ENCODE measurements around the gene ACBD6.

GRCh38 chr1:180262628-180263488 is 239.5 kb downstream of the ACBD6 start:
- TF ChIP-seq POLR2A (IDR thresholded peaks at IDR 0.05) (no peak), CTCF (IDR thresholded peaks at IDR 0.05) (no peak)

Measured in vagina (tissue), 2 donors.